GM12878 (cell line): ENCODE data around the gene SPAG7. TPM values are rescaled to one million over a fixed set of nuclear protein-coding genes. Genes with fewer than 3 reads are reported as not detected.

ENCODE experiments used
- CBX5 ChIP-seq: sonication (generic); IDR thresholded peaks from 2 replicates; pipeline ENCODE4 v1.6.1; 2016; ENCODE audit warnings: low read depth, moderate library complexity, mild to moderate bottlenecking, inconsistent platforms
- ELK1 ChIP-seq: IDR thresholded peaks from 2 replicates; pipeline ENCODE4 v1.6.1; 2012; ENCODE audit warnings: low read depth, low read length, improper control_type of control experiment
- IRF5 ChIP-seq: fragments of 450-650 bp; IDR thresholded peaks from 2 replicates; pipeline ENCODE4 v1.6.1; 2017; ENCODE audit warnings: borderline replicate concordance
- JUND ChIP-seq: IDR thresholded peaks from 2 replicates; pipeline ENCODE4 v1.6.1; 2012; ENCODE audit warnings: low read depth, mild to moderate bottlenecking, low read length, improper control_type of control experiment, moderate library complexity
- KLF5 ChIP-seq: fragments of 450-650 bp; IDR thresholded peaks from 2 replicates; pipeline ENCODE4 v1.6.1; 2014; ENCODE audit warnings: mild to moderate bottlenecking; ENCODE audit not compliant: partially characterized antibody
- RAD51 ChIP-seq: fragments of 450-650 bp; IDR thresholded peaks from 2 replicates; pipeline ENCODE4 v1.6.1; 2016; ENCODE audit warnings: moderate library complexity, mild to moderate bottlenecking, inconsistent platforms
- RB1 ChIP-seq: fragments of 450-650 bp; formaldehyde crosslinking; IDR thresholded peaks from 2 replicates; pipeline ENCODE4 v1.6.1; 2017; ENCODE audit warnings: mild to moderate bottlenecking, borderline replicate concordance
- WRNIP1 ChIP-seq: IDR thresholded peaks from 2 replicates; pipeline ENCODE4 v1.6.1; 2011; ENCODE audit warnings: low read depth, low read length, improper control_type of control experiment, borderline replicate concordance
- YY1 ChIP-seq: IDR thresholded peaks from 2 replicates; pipeline ENCODE4 v1.6.1; 2011; ENCODE audit warnings: low read depth, mild to moderate bottlenecking, low read length
- ZBTB4 ChIP-seq: fragments of 450-650 bp; formaldehyde crosslinking; IDR thresholded peaks from 2 replicates; pipeline ENCODE4 v1.4.0; 2022; ENCODE audit warnings: mild to moderate bottlenecking, moderate library complexity
- ZNF687 ChIP-seq: fragments of 450-650 bp; IDR thresholded peaks from 2 replicates; pipeline ENCODE4 v1.6.1; 2017; ENCODE audit warnings: mild to moderate bottlenecking, moderate library complexity
- polyA plus RNA-seq, 11 experiments: library from polyadenylated mRNA; depleted of rRNA in 4 of 11; unstranded in 6 of 11; stranded (reverse) in 5 of 11; fragments of >200 nt; fragmentation: Nextera tagmentation in 4 of 11; fragmentation: Illumina TruSeq in 1 of 11; extraction: Ambion mirVana in 4 of 11; extraction: Trizol in 1 of 11; gene quantifications; 1 replicate in 1 of 11; 2 replicates in 10 of 11; pipeline versions ENCODE4 v1.2.1 to v1.2.3, GENCODE V29; 2011 to 2016; ENCODE audit warnings: inconsistent platforms in 2 of 11, missing spikeins in 2 of 11, low read depth in 1 of 11
- total RNA-seq, 4 experiments: library from RNA; depleted of rRNA in 3 of 4; stranded (reverse); fragments of >200 nt in 3 of 4; fragmentation: Illumina TruSeq in 1 of 4; extraction: Trizol in 1 of 4; gene quantifications; 2 replicates each; pipeline versions ENCODE4 v1.2.1 to v1.2.3, GENCODE V29; 2013 to 2021
- TF ChIP-seq, protein P1 (sequence below): IDR thresholded peaks from 2 replicates; pipeline ENCODE4 v1.6.1; 2012; ENCODE audit warnings: mild to moderate bottlenecking, low read depth, low read length

SPAG7 gene
- total and polyA plus RNA-seq, 10 of the 15 experiments (the other 5 are each of a cell fraction or from before 2014, with no cell fraction given), result 7.9 to 146 (median 88.7) TPM

DNA sequence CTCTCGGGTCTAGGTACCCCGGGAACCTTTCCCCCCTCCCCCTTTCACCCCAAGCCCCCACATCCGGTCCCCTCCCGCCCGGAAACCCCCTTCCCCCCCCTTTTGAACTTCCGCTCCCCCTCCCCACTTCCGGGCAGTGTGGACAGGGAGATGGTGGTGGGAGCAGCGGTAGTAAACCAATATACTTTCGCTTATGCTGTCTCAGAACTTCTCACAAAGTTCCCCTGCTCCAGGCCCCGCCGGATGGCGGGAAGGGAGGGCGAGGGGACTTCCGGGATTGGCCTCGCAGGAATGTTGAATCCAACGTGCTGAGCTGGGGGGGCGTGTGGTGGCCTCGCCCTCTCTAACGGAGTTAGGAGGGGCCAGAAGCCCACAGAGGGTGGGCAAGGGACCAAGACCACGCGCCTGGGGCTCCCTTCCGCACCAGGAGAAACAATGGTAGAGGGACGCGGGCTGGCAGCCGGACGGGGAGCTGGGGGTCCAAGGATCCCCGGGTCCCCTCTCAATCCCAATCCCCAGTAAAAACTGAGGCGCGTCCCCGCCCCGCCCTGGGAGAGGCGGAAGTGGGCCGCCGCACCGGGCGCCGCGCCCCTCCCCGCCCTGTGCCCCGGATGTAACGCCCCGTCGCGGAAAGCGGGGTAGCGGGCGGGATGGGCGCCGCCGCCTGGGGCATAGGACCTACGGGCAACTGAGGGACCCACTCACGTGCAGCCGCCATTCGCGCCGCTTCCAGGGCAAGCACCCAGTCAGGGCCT lies 20.0 kb downstream of the SPAG7 start (continued):
- TF ChIP-seq RAD51 (no peak), ZBTB4 (CRISPR knock-in tag) (no peak), YY1 (0 out of 2 replicates have a peak, but pooled peaks have one; percentile 43), CBX5 (no peak), JUND (no peak), RB1 (no peak; the same call in 1 of the 2 replicates), ELK1 (peak; percentile 29; the same call in 1 of the 2 replicates), WRNIP1 (no peak), KLF5 (no peak), ZNF687 (no peak; the same call in 1 of the 2 replicates), IRF5 (no peak)
- TF ChIP-seq, protein P1, sequence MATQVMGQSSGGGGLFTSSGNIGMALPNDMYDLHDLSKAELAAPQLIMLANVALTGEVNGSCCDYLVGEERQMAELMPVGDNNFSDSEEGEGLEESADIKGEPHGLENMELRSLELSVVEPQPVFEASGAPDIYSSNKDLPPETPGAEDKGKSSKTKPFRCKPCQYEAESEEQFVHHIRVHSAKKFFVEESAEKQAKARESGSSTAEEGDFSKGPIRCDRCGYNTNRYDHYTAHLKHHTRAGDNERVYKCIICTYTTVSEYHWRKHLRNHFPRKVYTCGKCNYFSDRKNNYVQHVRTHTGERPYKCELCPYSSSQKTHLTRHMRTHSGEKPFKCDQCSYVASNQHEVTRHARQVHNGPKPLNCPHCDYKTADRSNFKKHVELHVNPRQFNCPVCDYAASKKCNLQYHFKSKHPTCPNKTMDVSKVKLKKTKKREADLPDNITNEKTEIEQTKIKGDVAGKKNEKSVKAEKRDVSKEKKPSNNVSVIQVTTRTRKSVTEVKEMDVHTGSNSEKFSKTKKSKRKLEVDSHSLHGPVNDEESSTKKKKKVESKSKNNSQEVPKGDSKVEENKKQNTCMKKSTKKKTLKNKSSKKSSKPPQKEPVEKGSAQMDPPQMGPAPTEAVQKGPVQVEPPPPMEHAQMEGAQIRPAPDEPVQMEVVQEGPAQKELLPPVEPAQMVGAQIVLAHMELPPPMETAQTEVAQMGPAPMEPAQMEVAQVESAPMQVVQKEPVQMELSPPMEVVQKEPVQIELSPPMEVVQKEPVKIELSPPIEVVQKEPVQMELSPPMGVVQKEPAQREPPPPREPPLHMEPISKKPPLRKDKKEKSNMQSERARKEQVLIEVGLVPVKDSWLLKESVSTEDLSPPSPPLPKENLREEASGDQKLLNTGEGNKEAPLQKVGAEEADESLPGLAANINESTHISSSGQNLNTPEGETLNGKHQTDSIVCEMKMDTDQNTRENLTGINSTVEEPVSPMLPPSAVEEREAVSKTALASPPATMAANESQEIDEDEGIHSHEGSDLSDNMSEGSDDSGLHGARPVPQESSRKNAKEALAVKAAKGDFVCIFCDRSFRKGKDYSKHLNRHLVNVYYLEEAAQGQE, result no peak
